Kidney capillary endothelial cell (primary cell): ENCODE results near the gene ZNF236.

ENCODE experiments used
- DNase-seq: peaks from one replicate; pipeline ENCODE4 v3.0.0-alpha.2; 2018; ENCODE audit warnings: low spot score

The ZNF236 gene

DNA sequence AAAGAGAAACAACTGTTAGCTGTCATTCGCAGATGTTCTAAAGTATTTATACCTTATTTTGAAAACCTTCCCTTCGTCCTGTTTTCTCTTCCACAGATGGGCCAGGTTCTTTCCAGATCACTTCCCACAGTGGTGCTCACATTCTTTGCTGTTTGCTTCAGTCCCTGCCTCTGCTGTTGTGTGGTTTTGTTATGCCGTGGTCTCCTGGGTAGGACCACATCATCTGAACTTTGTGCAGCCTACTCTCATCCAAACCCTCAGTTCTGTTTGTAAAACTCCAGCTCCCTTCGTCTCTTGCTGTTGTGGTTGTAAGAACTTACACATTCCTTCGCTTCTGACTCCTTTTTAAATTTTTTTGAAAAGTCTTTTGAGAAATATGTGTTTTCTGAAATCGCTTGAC lies 38.1 kb downstream of the ZNF236 start:
- DNase-seq = no peak

- no peak for DNase-seq
Observed at GRCh38 chr18:76866666-76867065, 44.3 kb downstream of the ZNF236 start.

DNA sequence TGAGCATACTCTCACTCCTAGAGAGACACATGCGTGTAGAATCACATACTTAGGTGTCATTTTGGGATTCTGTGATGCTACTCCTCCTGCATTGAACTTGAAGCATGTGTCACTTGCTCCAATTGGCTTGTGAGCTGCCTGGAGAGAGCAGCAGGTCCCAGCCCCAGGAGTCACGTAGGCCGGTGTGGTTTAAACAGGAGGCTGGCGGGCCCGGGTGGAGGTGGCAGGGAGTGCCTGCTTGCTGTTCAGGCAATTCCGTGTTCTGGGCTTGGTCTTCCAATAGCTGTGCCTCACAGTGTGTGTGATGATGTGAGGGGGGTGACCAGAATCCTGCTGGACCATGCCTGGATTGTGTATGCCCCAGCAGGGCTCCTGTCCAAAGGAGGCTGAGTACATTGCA lies 51.0 kb downstream of the ZNF236 start:
- no peak for DNase-seq

GRCh38 chr18:76873713-76874112 lies 51.4 kb downstream of the ZNF236 start:
- no peak for DNase-seq

DNA sequence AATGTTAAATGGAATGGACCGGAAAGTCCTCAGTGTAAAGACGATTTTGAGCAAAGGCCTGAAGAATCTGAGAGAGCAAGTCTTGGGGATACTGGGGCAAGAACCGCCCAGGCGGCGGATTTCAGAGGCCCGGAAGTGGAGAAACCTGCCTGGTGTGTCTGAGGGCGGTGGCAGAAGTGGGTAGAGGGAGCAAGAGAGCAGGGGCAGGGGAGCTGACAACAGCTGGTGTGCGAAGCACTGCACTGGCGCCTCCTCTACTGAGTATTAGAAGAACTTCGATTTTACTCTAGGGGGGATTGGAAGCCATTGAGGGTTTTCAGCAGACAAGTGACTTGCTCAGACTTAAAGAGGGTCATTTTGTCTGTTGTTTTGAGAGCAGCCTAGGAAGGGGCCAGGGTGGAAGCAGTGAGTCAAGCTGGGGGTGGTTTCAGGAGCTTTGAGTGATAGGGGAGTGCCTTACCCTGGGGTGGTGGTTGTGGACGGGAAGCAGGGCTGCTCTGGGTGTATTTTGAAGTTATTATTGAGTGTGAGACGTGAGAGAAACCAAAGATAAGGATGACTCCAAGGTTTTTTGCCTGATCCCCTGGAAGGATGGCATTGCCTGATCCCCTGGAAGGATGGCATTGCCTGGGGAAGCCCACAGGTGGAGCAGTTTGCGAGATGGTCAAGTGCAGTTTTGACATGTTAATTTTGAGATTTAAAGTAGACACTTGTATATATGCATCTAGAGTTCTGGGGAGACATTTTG lies 52.5 kb downstream of the ZNF236 start:
- DNase-seq = no peak

DNA sequence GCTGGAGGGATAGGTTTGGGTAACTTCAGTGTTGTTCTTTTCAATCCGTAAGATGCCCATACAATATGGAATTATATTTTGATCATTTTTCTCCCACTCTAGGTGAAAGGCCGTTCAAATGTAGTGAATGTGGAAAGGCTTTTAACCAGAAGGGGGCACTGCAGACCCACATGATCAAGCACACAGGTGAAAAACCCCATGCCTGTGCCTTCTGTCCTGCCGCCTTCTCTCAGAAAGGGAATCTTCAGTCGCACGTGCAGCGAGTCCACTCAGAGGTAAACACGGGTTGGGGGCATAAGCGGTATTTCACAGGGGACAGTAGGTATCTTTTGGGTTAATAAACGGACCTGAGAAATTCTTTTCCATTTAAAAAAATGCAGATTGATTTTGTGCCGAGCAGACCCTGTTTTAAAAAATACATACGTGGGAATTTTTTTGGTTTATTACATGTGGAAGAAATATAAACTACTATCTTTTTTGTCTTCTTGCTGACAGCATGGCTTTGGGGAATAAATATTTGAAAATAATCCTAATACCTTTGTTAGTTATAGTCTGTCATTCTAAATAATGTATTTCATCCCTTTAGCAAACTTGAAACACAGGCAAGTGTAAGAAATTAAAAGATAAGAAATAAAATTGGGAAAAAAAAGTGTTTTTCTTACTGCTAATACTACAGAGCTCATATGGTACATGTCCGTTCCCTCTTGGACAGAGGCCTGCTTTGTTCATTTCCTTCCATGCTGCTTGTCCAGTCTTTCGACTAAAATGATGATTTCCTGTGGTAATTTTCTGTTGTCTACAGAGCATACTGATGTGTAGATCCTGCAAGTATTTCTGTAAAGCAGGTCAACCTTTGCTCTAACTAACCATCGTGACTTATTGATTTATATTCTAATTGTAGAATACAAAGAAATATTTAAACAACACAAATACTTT lies 53.3 kb downstream of the ZNF236 start:
- peak; percentile 40 for DNase-seq

DNA sequence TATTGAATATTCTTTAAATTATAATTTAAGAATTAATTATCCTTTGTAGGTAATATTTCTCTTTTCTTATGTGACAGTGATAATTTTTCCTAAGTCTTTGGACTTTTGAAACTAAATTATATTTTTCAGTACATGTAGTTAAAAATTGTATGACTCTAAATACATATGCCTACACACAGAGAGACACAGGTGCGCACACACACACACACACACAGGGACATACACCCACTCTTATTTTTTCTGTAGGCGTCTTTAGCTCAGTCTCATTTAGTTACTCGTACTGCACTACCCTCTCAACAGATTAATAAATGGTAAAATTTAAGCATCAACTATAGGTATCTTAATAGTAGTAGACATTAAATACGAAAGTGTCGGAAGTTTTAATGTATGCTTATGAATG lies 56.1 kb downstream of the ZNF236 start:
- no peak for DNase-seq

DNA sequence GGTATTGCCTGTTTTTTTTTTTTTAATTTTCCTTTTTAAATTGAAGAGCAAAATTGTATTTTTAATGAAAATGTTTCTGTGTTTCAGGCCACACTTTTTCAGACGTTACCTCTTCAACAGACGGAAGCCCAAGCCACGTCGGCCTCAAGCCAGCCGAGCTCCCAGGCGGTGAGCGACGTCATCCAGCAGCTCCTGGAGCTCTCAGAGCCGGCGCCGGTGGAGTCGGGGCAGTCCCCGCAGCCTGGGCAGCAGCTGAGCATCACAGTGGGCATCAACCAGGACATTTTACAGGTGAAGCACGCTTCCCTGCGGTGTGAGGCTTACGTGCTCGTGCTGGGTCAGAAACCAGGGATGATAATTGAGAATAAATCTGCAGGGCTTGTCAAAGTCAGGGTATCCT lies 57.7 kb downstream of the ZNF236 start:
- DNase-seq = no peak

DNA sequence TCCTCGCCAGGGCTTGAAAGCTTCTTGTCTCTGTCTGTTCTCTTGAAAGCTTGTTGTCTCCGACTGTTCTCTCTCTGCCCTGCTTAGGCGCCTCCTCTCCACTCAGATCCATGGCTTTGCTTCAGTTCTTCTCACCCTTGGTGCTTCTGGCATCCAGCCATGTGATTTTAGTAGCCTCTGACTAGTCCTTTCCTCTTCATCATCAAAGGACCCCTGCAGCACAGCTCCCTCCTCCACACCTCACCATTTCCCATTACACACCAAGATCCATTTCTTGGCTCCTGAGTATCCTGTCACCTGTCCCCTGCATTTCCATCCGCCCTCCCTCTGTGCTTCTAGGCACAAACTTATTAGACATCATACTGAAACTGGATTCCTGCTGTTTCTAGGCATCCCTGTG lies 59.4 kb downstream of the ZNF236 start:
- no peak for DNase-seq

DNA sequence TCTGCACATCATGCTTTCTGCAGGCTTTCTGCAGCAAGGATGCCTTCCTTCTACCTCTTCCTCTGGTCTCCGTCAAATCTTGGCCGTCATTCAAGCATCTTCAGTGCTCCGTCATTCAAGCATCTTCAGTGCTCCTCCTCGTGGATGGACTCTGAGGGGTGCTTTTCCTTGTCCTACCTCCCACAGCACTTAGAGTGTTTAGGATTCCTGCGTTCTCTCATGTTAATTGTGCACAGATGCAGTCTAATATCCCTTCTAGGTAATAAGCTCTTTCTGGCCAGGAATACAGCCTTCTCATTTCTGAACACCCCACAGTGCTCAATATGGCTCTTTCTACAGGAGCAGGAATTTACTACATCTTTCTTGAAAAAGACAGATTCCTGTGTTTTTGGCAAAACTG lies 59.8 kb downstream of the ZNF236 start:
- DNase-seq = no peak

GRCh38 chr18:76885001-76885400 lies 62.6 kb downstream of the ZNF236 start:
- DNase-seq = no peak

DNA sequence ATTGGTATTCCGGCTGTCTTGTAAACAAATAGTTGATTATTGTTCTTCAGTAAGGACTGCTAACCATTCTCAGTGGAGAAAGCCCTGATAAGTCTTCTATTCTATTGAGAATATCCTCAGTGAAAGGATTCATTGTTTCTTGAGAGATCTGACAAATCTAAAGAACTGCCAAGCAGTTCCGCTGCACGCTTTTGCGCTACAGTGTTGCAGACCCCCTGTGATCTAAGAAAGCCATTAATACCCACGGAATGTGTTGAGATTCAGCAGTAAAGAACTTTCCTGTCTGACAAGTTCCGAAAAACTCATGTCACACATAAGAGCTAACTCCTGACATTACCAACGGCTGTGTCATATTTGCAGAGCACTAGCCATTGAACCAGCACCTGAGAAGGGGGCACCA lies 63.8 kb downstream of the ZNF236 start:
- DNase-seq = no peak

GRCh38 chr18:76889091-76889699 lies 66.8 kb downstream of the ZNF236 start:
- DNase-seq = no peak

DNA sequence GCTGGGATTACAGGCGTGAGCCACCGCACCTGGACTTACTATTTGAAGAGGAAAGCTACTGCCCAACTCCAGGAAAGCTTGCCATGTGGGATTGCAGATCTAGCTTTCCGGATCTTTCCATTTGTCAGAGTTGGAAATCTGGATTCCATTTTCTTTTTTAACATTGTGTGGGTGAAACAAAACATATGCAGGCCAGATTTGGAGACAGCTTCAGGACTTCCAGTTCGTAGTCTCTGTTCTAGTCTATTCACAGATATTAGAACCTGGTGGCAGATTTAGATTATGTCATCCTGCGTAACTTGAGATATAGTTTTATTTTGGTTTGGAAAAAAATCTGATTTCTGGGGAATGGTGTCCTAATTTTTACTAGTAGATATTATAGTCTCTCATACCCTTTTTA lies 70.5 kb downstream of the ZNF236 start:
- DNase-seq = no peak

DNA sequence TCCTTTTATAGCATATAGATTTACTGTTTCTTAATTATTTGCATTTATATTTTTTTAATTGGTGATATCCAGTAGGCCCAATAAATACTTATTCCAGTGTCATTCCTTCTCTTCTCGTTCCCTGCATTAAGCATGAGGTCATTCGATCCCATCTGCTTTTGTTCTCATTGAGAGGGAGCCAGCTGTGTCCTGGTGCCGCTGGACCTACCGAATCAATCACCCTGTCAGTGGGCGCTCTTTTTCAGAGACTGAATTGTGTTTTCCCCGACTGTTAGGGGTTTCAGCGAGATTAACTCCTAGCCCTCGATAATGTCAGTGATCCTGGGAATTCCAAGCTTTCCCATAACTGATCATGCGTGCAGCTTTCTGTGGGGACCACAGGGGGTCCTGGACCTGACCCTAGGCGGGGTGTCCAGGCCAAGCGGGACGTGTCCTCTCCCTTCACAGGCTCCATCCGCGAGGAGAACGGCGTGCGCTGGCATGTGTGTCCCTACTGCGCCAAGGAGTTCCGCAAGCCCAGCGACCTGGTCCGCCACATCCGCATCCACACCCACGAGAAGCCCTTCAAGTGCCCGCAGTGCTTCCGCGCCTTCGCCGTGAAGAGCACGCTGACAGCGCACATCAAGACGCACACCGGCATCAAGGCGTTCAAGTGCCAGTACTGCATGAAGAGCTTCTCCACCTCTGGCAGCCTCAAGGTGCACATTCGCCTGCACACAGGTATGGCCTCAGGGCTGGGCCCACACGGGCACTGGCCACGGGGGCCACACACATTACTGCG lies 72.4 kb downstream of the ZNF236 start:
- DNase-seq = no peak

- no peak for DNase-seq
Observed at GRCh38 chr18:76895498-76895897, 73.1 kb downstream of the ZNF236 start.

- no peak for DNase-seq
Observed at GRCh38 chr18:76896677-76897076, 74.3 kb downstream of the ZNF236 start.

GRCh38 chr18:76897257-76897656 lies 74.9 kb downstream of the ZNF236 start:
- DNase-seq = no peak

DNA sequence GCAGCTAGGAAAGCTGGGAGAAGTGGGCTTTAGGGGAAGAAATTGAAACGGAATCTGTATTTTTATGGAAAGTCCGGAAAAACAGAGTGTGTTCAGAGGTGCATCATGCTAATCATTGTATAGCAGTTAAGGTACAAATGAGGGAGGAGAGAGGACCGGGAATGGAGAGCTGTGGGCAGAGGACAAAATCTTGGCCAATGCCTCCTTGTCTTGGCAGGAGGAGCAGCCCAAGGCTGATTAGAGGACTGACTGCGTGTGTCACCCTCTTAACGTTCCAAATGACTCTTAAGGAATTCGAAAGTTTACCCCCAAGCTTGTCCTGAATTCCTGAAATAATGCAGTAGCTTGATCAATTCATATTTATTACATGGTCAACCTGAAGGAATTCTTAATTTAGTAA lies 81.0 kb downstream of the ZNF236 start:
- DNase-seq = no peak

GRCh38 chr18:76905821-76906220 lies 83.5 kb downstream of the ZNF236 start:
- no peak for DNase-seq

DNA sequence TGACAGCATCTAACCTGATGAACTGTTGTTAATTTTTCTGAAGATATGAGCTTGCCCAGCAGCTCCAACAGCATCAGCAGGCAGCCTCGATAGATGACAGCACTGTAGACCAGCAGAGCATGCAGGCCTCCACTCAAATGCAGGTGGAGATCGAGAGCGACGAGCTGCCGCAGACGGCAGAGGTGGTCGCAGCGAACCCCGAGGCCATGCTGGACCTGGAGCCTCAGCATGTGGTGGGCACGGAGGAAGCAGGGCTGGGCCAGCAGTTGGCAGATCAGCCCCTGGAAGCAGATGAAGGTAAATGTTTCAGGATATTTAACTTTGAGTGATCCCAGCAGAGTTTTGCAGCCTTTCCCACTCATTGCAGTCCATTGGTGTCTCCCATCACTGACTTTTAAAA lies 85.9 kb downstream of the ZNF236 start:
- no peak for DNase-seq

- no peak for DNase-seq
Observed at GRCh38 chr18:76909439-76909838, 87.1 kb downstream of the ZNF236 start.
